ENCODE data around the gene DCAF4L1. TPM values are rescaled to one million over a fixed set of nuclear protein-coding genes. Genes with fewer than 3 reads are reported as not detected.

DCAF4L1 gene
- total RNA-seq, 4 donors from 2014 or later: under 0.01 to 0.30 (median 0.21) TPM; not detected in 1

DNA sequence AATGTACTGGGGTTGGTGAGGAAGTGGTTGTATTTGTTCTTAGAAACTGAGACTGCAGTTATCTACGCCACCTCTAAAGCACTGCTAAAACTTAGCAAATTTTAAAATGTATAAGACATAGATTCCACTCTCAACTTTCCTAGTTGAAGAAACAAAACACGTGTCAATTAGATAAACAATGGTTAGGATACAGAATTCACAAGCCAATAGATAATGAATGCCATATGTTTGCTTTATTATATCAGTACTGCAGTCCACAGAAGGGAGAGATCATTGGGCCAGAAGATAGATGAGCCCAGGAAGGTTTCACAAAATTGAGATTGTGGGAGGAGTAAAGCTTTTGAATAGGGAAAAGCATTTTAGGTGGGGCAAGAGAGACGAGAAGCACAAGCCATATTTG is 32.0 kb upstream of the DCAF4L1 start:
- Histone ChIP-seq H3K9me3 (no peaks in the 10 kb centered on the region), H3K36me3 (peaks cover 0 to 66% (median 5%) of the 10 kb centered on the region in 3 donors), H3K27ac (no peak overlapping the region), H3K4me3 (no peak overlapping the region), H3K4me1 (no peaks in the 10 kb centered on the region), H3K27me3 (no peaks in the 10 kb centered on the region)
- no peak for DNase-seq (ENCODE audit: low spot score in 2 of 2)
- WGBS, 2 donors: 61 to 67% methylated on average over 3 of the region's 3 CpGs
- no peak for TF ChIP-seq EP300 (IDR thresholded peaks at IDR 0.05)
- TF ChIP-seq, protein P1, sequence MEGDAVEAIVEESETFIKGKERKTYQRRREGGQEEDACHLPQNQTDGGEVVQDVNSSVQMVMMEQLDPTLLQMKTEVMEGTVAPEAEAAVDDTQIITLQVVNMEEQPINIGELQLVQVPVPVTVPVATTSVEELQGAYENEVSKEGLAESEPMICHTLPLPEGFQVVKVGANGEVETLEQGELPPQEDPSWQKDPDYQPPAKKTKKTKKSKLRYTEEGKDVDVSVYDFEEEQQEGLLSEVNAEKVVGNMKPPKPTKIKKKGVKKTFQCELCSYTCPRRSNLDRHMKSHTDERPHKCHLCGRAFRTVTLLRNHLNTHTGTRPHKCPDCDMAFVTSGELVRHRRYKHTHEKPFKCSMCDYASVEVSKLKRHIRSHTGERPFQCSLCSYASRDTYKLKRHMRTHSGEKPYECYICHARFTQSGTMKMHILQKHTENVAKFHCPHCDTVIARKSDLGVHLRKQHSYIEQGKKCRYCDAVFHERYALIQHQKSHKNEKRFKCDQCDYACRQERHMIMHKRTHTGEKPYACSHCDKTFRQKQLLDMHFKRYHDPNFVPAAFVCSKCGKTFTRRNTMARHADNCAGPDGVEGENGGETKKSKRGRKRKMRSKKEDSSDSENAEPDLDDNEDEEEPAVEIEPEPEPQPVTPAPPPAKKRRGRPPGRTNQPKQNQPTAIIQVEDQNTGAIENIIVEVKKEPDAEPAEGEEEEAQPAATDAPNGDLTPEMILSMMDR (IDR thresholded peaks at IDR 0.05): no peak
- TF ChIP-seq POLR2A (IDR thresholded peaks at IDR 0.05): no peak

DNA sequence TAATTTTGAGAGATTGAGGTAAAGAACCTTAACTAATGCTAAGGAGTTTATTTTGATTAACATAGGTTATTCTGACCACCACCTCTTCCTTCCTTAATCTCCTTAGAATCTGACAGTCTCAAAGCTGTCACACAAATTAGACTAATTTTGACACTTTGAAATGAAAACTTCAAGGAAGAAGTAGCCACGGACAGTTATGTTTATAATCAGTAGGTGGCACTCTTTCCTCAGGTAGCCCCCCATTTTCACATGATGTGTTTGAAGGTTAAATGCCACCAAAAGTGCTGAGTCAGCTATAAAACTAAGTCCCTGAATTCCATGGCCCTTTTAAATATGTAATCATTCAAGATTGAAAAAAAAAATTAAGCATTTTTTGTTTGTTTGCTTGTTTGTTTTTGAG is 23.9 kb upstream of the DCAF4L1 start:
- Histone ChIP-seq H3K27ac (no peak overlapping the region), H3K4me3 (no peak overlapping the region), H3K9me3 (no peaks in the 10 kb centered on the region), H3K36me3 (peaks cover 0 to 29% (median 0%) of the 10 kb centered on the region in 3 donors), H3K27me3 (no peaks in the 10 kb centered on the region), H3K4me1 (no peaks in the 10 kb centered on the region)
- TF ChIP-seq, protein P1 (IDR thresholded peaks at IDR 0.05): peak in 2 of 5 experiments; percentile 7 to 21
- TF ChIP-seq EP300 (IDR thresholded peaks at IDR 0.05): no peak
- no peak for DNase-seq (ENCODE audit: low spot score in 2 of 2)
- WGBS, 2 donors: 29 to 33% methylated on average over 1 of the region's 1 CpG

DNA sequence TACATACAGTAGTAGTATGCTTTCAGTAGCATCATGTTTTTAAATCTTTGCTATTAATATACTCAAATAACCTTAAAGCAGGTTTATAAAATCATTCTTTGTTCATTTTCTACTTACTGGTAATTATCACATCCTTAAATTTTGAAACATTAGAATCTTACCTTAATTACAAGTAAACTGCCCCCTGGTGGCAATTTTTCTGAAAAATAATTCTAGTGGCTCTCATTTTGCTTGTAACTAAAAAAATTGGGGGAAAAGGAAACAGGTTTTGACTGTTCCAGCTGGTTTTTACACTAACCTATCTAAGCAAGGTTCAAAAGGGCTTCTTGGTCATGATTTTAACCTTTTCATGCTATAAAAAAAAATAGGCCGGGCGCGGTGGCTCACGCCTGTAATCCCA is 18.5 kb upstream of the DCAF4L1 start:
- Histone ChIP-seq H3K4me3 (no peak overlapping the region), H3K36me3 (no peaks in the 10 kb centered on the region), H3K27ac (no peak overlapping the region), H3K9me3 (peaks cover 0 to 3% (median 0%) of the 10 kb centered on the region in 4 donors), H3K27me3 (no peaks in the 10 kb centered on the region), H3K4me1 (no peaks in the 10 kb centered on the region)
- WGBS, 2 donors: 87 to 93% methylated on average over 4 of the region's 4 CpGs
- DNase-seq (ENCODE audit: low spot score in 2 of 2): no peak
- TF ChIP-seq, protein P1 (IDR thresholded peaks at IDR 0.05): peak in 1 of 5 experiments; percentile 27
- no peak for TF ChIP-seq EP300 (IDR thresholded peaks at IDR 0.05)
- no peak for TF ChIP-seq POLR2A (IDR thresholded peaks at IDR 0.05)

DNA sequence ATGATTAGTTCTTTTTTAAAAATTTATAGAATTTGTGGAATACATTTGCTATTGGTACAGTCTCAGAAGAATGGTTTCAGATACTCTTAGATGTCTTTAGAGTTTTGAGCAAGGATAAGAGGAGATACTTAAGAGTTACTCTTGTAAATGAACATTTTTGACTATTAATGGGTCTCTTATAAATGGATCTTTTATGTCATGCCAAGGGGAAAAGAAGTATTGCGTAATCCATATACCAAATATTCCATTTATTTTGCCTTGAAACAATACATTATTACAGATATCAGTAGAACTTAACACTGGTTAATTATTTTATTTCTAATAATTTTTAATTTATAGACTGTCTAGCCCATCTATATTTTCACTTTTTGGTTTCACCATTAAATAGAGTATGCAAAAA is 17.2 kb upstream of the DCAF4L1 start:
- Histone ChIP-seq H3K27me3 (no peaks in the 10 kb centered on the region), H3K27ac (no peak overlapping the region), H3K9me3 (peaks cover 0 to 15% (median 0%) of the 10 kb centered on the region in 4 donors), H3K4me3 (no peak overlapping the region), H3K36me3 (no peaks in the 10 kb centered on the region), H3K4me1 (no peaks in the 10 kb centered on the region)
- 57 to 64% methylated on average over 1 of the region's 1 CpG for WGBS, 2 donors
- TF ChIP-seq EP300 (IDR thresholded peaks at IDR 0.05): no peak
- TF ChIP-seq, protein P1 (IDR thresholded peaks at IDR 0.05): no peak
- TF ChIP-seq POLR2A (IDR thresholded peaks at IDR 0.05): no peak
- DNase-seq (ENCODE audit: low spot score in 2 of 2): no peak

DNA sequence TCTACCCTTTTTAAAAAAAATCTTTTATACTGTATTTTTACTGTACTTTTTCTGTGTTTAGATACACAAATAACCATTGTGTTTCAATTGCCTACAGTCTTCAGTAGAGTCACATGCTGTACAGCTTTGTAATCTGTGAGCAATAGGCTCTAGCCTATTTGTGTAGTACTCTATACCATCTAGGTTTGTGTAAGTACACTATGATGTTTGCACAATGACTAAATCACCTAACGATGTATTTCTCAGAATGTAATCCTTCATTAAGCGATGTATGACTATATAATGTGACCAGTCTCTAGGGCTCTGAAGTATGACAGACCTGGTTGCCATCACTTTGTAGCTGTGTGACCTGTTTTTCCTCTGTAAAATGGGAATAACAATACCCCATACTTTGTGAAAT is 14.2 kb upstream of the DCAF4L1 start:
- no peak for DNase-seq (ENCODE audit: low spot score in 2 of 2)
- TF ChIP-seq, protein P1 (IDR thresholded peaks at IDR 0.05): no peak
- TF ChIP-seq POLR2A (IDR thresholded peaks at IDR 0.05) (no peak), EP300 (IDR thresholded peaks at IDR 0.05) (no peak)
- Histone ChIP-seq H3K9me3 (peaks cover 0 to 15% (median 0%) of the 10 kb centered on the region in 4 donors), H3K27ac (no peak overlapping the region), H3K4me1 (no peaks in the 10 kb centered on the region), H3K4me3 (no peak overlapping the region), H3K27me3 (no peaks in the 10 kb centered on the region), H3K36me3 (no peaks in the 10 kb centered on the region)
- WGBS, 2 donors: 98 to 100% methylated on average over 2 of the region's 2 CpGs

All from tibial nerve (tissue), 4 donors.